HEK293 (cell line): ENCODE results near the gene ICAM4.

Experiments
- CTCF ChIP-seq: fragments of 450-650 bp; formaldehyde crosslinking; IDR thresholded peaks from 2 replicates; pipeline ENCODE4 v1.5.1; 2016; ENCODE audit warnings: missing biosample characterization, missing genetic modification characterization
- ELK4 ChIP-seq: IDR thresholded peaks from 2 replicates; pipeline ENCODE4 v1.6.1; 2011; ENCODE audit warnings: mild to moderate bottlenecking, low read depth, low read length, borderline replicate concordance
- GLIS1 ChIP-seq: fragments of 450-650 bp; formaldehyde crosslinking; IDR thresholded peaks from 2 replicates; pipeline ENCODE4 v1.5.1; 2016; ENCODE audit warnings: missing biosample characterization, missing genetic modification characterization
- KLF1 ChIP-seq: fragments of 450-650 bp; formaldehyde crosslinking; IDR thresholded peaks from 2 replicates; pipeline ENCODE4 v1.5.1; 2016; ENCODE audit warnings: missing biosample characterization, missing genetic modification characterization
- KLF9 ChIP-seq: fragments of 450-650 bp; formaldehyde crosslinking; IDR thresholded peaks from 2 replicates; pipeline ENCODE4 v1.5.1; 2016; ENCODE audit warnings: missing biosample characterization, missing genetic modification characterization, low read depth
- MYNN ChIP-seq: fragments of 450-650 bp; formaldehyde crosslinking; IDR thresholded peaks from 2 replicates; pipeline ENCODE4 v1.5.1; 2016; ENCODE audit warnings: missing biosample characterization, missing genetic modification characterization, borderline replicate concordance
- OSR2 ChIP-seq: fragments of 450-650 bp; formaldehyde crosslinking; IDR thresholded peaks from 2 replicates; pipeline ENCODE4 v1.5.1; 2016; ENCODE audit warnings: missing biosample characterization, missing genetic modification characterization
- PRDM1 ChIP-seq: fragments of 450-650 bp; formaldehyde crosslinking; IDR thresholded peaks from 2 replicates; pipeline ENCODE4; 2016; ENCODE audit warnings: missing biosample characterization, missing genetic modification characterization
- PRDM2 ChIP-seq: fragments of 450-650 bp; formaldehyde crosslinking; IDR thresholded peaks from 2 replicates; pipeline ENCODE4 v1.5.1; 2016; ENCODE audit warnings: missing biosample characterization, missing genetic modification characterization, borderline replicate concordance
- SETDB1 ChIP-seq: IDR thresholded peaks from one replicate; pipeline ENCODE4 v1.6.1; 2017; ENCODE audit warnings: mild to moderate bottlenecking, low read length, moderate library complexity, mixed read lengths; ENCODE audit not compliant: insufficient read length
- ZBTB20 ChIP-seq: fragments of 450-650 bp; formaldehyde crosslinking; IDR thresholded peaks from 2 replicates; pipeline ENCODE4 v1.5.1; 2016; ENCODE audit warnings: missing biosample characterization, missing genetic modification characterization
- ZBTB8A ChIP-seq: fragments of 450-650 bp; formaldehyde crosslinking; IDR thresholded peaks from 2 replicates; pipeline ENCODE4 v1.5.1; 2016; ENCODE audit warnings: missing biosample characterization, missing genetic modification characterization
- ZNF146 ChIP-seq: fragments of 450-650 bp; formaldehyde crosslinking; IDR thresholded peaks from 2 replicates; pipeline ENCODE4 v1.5.1; 2016; ENCODE audit warnings: missing biosample characterization, missing genetic modification characterization
- ZNF2 ChIP-seq: fragments of 450-650 bp; formaldehyde crosslinking; IDR thresholded peaks from 2 replicates; pipeline ENCODE4 v1.5.1; 2016; ENCODE audit warnings: missing biosample characterization, missing genetic modification characterization
- ZNF37A ChIP-seq: fragments of 450-650 bp; IDR thresholded peaks from 2 replicates; pipeline ENCODE4 v1.5.1; 2018; ENCODE audit warnings: missing biosample characterization, missing genetic modification characterization
- ZNF391 ChIP-seq: fragments of 450-650 bp; formaldehyde crosslinking; IDR thresholded peaks from 2 replicates; pipeline ENCODE4 v1.5.1; 2016; ENCODE audit warnings: low read depth, missing biosample characterization, missing genetic modification characterization, borderline replicate concordance
- ZNF426 ChIP-seq: fragments of 450-650 bp; formaldehyde crosslinking; IDR thresholded peaks from 2 replicates; pipeline ENCODE4 v1.5.1; 2017; ENCODE audit warnings: missing biosample characterization, missing genetic modification characterization, mild to moderate bottlenecking, inconsistent platforms, moderate library complexity
- ZNF514 ChIP-seq: fragments of 450-650 bp; formaldehyde crosslinking; IDR thresholded peaks from 2 replicates; pipeline ENCODE4 v1.5.1; 2016; ENCODE audit warnings: missing biosample characterization, missing genetic modification characterization
- ZNF530 ChIP-seq: fragments of 450-650 bp; formaldehyde crosslinking; IDR thresholded peaks from 2 replicates; pipeline ENCODE4 v1.5.1; 2016; ENCODE audit warnings: low read depth, missing biosample characterization, missing genetic modification characterization
- ZNF664 ChIP-seq: fragments of 450-650 bp; formaldehyde crosslinking; IDR thresholded peaks from 2 replicates; pipeline ENCODE4 v1.5.1; 2016; ENCODE audit warnings: missing biosample characterization, missing genetic modification characterization
- ZSCAN16 ChIP-seq: fragments of 450-650 bp; formaldehyde crosslinking; IDR thresholded peaks from 2 replicates; pipeline ENCODE4 v1.5.1; 2016; ENCODE audit warnings: missing biosample characterization, missing genetic modification characterization
- TF ChIP-seq, protein P1 (sequence below): sonication (generic); formaldehyde crosslinking; IDR thresholded peaks from 2 replicates; pipeline ENCODE4 v1.8.1; 2022; ENCODE audit warnings: mild to moderate bottlenecking, moderate library complexity, missing genetic modification reagents
- TF ChIP-seq, protein P2 (sequence below): fragments of 450-650 bp; formaldehyde crosslinking; IDR thresholded peaks from 2 replicates; pipeline ENCODE4 v1.5.1; 2016; ENCODE audit warnings: missing biosample characterization, missing genetic modification characterization
- TF ChIP-seq, protein P3 (sequence below): fragments of 450-650 bp; formaldehyde crosslinking; IDR thresholded peaks from 2 replicates; pipeline ENCODE4 v1.5.1; 2016; ENCODE audit warnings: missing biosample characterization, missing genetic modification characterization, low read depth

ICAM4 gene

DNA sequence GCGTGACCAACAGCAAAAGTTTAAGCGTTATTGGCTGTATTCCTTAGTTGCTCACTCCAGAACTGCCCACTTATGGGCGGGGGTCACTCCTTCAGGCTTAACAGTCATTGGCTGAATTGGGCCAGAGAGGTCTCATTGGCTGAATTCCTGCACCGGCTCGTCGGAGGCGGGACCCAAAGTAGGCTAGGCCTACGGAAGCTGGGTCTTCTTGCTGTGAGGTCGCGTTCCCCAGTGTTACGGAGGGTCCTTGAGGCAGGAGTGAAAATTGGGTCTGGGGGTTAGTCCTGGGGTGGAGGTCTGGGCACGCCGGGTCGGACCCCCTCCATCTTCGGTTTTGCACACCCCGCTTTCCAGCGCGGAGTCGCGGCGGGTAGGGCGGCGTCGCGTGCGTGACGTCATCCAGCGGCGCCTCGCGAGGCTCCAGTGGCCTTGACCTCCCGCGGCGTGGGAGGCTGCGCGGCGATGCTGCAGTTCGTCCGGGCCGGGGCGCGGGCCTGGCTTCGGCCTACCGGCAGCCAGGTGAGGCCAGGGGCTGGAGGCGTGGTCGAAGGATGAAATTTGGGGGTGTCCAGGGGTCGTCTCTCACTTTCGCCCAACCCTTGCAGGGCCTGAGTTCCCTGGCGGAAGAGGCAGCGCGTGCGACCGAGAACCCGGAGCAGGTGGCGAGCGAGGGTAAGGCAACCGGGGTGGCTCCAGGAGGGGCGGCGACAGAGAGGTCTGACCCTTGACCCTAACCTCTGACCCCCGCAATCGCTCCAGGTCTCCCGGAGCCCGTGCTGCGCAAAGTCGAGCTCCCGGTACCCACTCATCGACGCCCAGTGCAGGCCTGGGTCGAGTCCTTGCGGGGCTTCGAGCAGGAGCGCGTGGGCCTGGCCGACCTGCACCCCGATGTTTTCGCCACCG is 34.7 kb upstream of the ICAM4 start, which contains the start of gene MRPL4 (continued):
- peak; percentile 94; the same call in 1 of the 2 replicates for TF ChIP-seq PRDM2 (tag by site-specific recombination)
- TF ChIP-seq ZNF146, result peak; percentile 63; the same call in 1 of the 2 replicates
- peak; percentile 76 for TF ChIP-seq KLF1 (tag by site-specific recombination)
- TF ChIP-seq MYNN (tag by site-specific recombination), result no peak
- TF ChIP-seq PRDM1 (tag by site-specific recombination), result no peak
- TF ChIP-seq ZBTB8A (tag by site-specific recombination), result peak; percentile 84
- no peak for TF ChIP-seq ZNF426 (tag by site-specific recombination)
- no peak for TF ChIP-seq ZNF37A (tag by site-specific recombination)
- peak; percentile 92 for TF ChIP-seq ZNF2 (tag by site-specific recombination)
- TF ChIP-seq ELK4, result no peak
- TF ChIP-seq OSR2 (tag by site-specific recombination), result peak; percentile 63
- peak; percentile 100 for TF ChIP-seq GLIS1 (tag by site-specific recombination)
- peak; percentile 85 for TF ChIP-seq CTCF (tag by site-specific recombination)
- TF ChIP-seq, protein P1, sequence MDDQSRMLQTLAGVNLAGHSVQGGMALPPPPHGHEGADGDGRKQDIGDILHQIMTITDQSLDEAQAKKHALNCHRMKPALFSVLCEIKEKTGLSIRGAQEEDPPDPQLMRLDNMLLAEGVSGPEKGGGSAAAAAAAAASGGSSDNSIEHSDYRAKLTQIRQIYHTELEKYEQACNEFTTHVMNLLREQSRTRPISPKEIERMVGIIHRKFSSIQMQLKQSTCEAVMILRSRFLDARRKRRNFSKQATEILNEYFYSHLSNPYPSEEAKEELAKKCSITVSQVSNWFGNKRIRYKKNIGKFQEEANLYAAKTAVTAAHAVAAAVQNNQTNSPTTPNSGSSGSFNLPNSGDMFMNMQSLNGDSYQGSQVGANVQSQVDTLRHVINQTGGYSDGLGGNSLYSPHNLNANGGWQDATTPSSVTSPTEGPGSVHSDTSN (CRISPR knock-in tag), result peak; percentile 72
- TF ChIP-seq ZSCAN16, result no peak
- no peak for TF ChIP-seq ZNF530
- TF ChIP-seq KLF9 (tag by site-specific recombination), result peak; percentile 70; the same call in 1 of the 2 replicates
- TF ChIP-seq, protein P2, sequence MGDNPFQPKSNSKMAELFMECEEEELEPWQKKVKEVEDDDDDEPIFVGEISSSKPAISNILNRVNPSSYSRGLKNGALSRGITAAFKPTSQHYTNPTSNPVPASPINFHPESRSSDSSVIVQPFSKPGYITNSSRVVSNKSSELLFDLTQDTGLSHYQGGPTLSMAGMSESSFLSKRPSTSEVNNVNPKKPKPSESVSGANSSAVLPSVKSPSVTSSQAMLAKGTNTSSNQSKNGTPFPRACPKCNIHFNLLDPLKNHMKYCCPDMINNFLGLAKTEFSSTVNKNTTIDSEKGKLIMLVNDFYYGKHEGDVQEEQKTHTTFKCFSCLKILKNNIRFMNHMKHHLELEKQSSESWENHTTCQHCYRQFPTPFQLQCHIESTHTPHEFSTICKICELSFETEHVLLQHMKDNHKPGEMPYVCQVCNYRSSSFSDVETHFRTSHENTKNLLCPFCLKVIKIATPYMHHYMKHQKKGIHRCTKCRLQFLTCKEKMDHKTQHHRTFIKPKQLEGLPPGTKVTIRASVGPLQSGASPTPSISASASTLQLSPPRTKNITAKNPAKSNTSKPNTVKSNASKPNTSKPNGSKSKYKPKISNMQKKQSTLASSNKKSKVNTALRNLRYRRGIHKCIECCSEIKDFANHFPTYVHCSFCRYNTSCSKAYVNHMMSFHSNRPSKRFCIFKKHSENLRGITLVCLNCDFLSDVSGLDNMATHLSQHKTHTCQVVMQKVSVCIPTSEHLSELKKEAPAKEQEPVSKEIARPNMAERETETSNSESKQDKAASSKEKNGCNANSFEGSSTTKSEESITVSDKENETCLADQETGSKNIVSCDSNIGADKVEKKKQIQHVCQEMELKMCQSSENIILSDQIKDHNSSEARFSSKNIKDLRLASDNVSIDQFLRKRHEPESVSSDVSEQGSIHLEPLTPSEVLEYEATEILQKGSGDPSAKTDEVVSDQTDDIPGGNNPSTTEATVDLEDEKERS (tag by site-specific recombination), result no peak
- TF ChIP-seq, protein P3, sequence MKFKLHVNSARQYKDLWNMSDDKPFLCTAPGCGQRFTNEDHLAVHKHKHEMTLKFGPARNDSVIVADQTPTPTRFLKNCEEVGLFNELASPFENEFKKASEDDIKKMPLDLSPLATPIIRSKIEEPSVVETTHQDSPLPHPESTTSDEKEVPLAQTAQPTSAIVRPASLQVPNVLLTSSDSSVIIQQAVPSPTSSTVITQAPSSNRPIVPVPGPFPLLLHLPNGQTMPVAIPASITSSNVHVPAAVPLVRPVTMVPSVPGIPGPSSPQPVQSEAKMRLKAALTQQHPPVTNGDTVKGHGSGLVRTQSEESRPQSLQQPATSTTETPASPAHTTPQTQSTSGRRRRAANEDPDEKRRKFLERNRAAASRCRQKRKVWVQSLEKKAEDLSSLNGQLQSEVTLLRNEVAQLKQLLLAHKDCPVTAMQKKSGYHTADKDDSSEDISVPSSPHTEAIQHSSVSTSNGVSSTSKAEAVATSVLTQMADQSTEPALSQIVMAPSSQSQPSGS (tag by site-specific recombination), result peak; percentile 98
- no peak for TF ChIP-seq ZNF664 (tag by site-specific recombination)
- no peak for TF ChIP-seq ZNF514
- peak; percentile 92; the same call in 1 of the 2 replicates for TF ChIP-seq ZNF391 (tag by site-specific recombination)
- peak; percentile 79; the same call in 1 of the 2 replicates for TF ChIP-seq ZBTB20 (tag by site-specific recombination)
- no peak for TF ChIP-seq SETDB1
